GM21786 (cell line): ENCODE measurements around the gene MAPKAP1.
"Not testable (repeated sequence)": the region's sequence is repeated elsewhere in the genome, so short reads cannot be mapped to it uniquely, and the experiment has no call there.

Experiments
- ATAC-seq: cut with Tn5 transposase; IDR thresholded peaks from one replicate; pipeline ENCODE4 v1.9.1; 2021; ENCODE audit not compliant: unreplicated experiment

Gene MAPKAP1

GRCh38 chr9:125732562-125732961 lies 25.6 kb upstream of the MAPKAP1 start:
- no peak for ATAC-seq

GRCh38 chr9:125730168-125730567 lies 23.2 kb upstream of the MAPKAP1 start:
- ATAC-seq, result no peak

- no peak for ATAC-seq
Observed at GRCh38 chr9:125726456-125727132, 19.6 kb upstream of the MAPKAP1 start.

- ATAC-seq, result no peak
Observed at GRCh38 chr9:125707472-125707804, 430 bp upstream of the MAPKAP1 start.

- ATAC-seq, result no peak
Observed at GRCh38 chr9:125705893-125706292, 1.1 kb downstream of the MAPKAP1 start.

- no peak for ATAC-seq
Observed at GRCh38 chr9:125703662-125704061, 3.3 kb downstream of the MAPKAP1 start.

- ATAC-seq, result no peak
Observed at GRCh38 chr9:125701351-125701750, 5.7 kb downstream of the MAPKAP1 start.

- ATAC-seq, result peak; percentile 86
Observed at GRCh38 chr9:125700791-125701190, 6.2 kb downstream of the MAPKAP1 start.

GRCh38 chr9:125699870-125700269 lies 7.1 kb downstream of the MAPKAP1 start:
- ATAC-seq, result no peak

- ATAC-seq, result no peak
Observed at GRCh38 chr9:125696106-125696647, 10.8 kb downstream of the MAPKAP1 start.

GRCh38 chr9:125695548-125695947 lies 11.5 kb downstream of the MAPKAP1 start:
- ATAC-seq, result not testable (repeated sequence)

GRCh38 chr9:125694478-125694877 lies 12.5 kb downstream of the MAPKAP1 start:
- ATAC-seq, result no peak

- ATAC-seq, result not testable (repeated sequence)
Observed at GRCh38 chr9:125693492-125693891, 13.5 kb downstream of the MAPKAP1 start.

GRCh38 chr9:125691869-125692268 lies 15.1 kb downstream of the MAPKAP1 start:
- ATAC-seq, result no peak

GRCh38 chr9:125690679-125691078 lies 16.3 kb downstream of the MAPKAP1 start:
- ATAC-seq, result no peak

- ATAC-seq, result no peak
Observed at GRCh38 chr9:125687163-125687863, 19.7 kb downstream of the MAPKAP1 start.

GRCh38 chr9:125685167-125685566 lies 21.8 kb downstream of the MAPKAP1 start:
- ATAC-seq, result no peak

GRCh38 chr9:125683486-125683885 lies 23.5 kb downstream of the MAPKAP1 start:
- no peak for ATAC-seq

- no peak for ATAC-seq
Observed at GRCh38 chr9:125682340-125682739, 24.7 kb downstream of the MAPKAP1 start.

GRCh38 chr9:125681657-125682056 lies 25.4 kb downstream of the MAPKAP1 start:
- ATAC-seq, result no peak

GRCh38 chr9:125681086-125681622 lies 25.9 kb downstream of the MAPKAP1 start:
- no peak for ATAC-seq

- ATAC-seq, result no peak
Observed at GRCh38 chr9:125680445-125680844, 26.6 kb downstream of the MAPKAP1 start.
